Measurements from ENCODE around the gene SEMA6A.

SEMA6A gene

DNA sequence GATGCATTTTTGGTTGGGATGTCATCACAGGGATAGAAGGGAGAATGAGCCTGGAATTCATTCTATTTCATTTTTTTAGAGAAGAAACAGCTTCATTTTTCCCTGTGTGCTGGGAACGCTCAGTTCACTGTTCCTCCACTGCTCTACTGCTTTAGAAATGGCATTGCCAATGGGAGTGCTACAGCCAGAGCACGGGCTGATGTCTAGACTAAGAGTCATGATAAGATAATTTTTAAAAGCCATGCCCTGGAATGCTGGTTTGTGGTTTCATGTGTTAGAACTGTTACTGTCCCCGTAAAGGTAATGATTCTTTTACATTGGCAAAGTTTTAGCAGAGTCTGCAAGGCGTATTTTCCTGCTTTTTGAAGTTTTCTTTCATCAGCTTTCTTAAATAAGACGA is 119.6 kb downstream of the SEMA6A start:
- no peak for DNase-seq

- DNase-seq: no peak
Measured at GRCh38 chr5:116454417-116454927, 120.2 kb downstream of the SEMA6A start.

DNA sequence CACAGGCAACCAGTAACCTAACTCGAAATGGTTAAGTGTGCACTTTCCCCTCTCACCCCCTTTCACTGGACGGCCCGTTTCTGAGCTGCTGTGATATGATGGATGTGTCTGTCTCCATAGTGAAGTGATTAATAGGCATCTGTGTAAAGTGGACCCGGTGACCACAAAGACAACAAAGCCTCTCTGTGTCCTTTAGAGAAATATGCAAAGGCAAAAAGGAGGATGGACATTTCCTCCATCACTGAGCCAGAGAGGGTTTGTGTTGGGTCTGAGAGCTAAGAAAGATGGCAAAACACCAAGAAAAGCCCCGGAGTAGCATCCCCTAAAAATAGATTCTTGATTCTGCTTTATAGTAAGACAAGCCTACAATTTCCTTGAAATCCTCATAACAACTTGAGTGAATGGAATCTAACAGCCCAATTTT is 120.6 kb downstream of the SEMA6A start:
- DNase-seq: no peak

GRCh38 chr5:116452774-116453368 is 121.8 kb downstream of the SEMA6A start:
- no peak for DNase-seq

DNA sequence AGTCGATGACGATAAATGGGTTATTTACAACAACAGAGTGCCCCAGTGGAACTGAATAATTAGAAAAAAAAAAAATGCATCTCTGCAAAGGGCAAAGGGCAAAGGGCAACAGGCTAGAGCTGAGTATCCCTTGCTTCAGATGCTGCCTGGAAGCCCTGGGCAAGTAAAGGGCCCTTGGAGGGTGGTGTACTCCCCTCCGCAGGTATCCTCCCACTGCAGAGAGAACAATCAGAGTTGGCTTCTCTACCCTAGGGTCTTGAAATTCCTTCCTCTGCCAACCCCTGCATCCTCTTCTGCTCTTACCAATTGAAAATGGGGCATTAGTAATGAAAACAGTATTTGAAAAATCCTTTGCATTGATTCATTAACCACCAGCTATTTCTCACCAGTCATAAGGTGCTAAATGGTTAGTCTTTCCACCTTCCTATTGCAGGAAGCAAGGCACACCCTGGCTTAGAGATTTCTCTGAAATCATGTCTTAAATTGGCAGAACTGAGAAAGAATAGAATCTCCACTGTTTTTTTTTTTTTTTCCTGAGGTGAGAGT is 122.6 kb downstream of the SEMA6A start:
- DNase-seq: no peak

- no peak for DNase-seq
Measured at GRCh38 chr5:116451066-116451465, 123.6 kb downstream of the SEMA6A start.

GRCh38 chr5:116449458-116449857 is 125.2 kb downstream of the SEMA6A start:
- no peak for DNase-seq

GRCh38 chr5:116448870-116449427 is 125.7 kb downstream of the SEMA6A start:
- no peak for DNase-seq

DNA sequence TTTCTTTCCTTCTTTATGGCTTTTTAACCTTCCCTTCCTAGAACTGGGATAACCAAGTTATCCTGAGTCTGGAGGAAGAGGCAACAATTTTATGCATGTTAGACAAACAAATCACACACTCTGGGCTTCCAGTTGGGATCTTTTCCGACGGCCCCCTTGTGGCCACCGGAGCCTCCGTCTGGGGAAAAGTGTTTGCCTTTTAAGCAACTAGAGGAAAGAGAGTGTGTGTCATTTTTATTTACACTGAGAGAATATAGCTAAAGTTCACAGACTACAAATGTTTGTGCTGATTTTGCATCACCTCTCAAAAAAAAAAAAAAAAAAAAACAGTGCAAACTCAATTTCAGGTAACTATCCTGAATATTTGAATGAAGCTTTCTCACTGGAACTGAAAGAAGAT is 126.2 kb downstream of the SEMA6A start:
- no peak for DNase-seq

DNA sequence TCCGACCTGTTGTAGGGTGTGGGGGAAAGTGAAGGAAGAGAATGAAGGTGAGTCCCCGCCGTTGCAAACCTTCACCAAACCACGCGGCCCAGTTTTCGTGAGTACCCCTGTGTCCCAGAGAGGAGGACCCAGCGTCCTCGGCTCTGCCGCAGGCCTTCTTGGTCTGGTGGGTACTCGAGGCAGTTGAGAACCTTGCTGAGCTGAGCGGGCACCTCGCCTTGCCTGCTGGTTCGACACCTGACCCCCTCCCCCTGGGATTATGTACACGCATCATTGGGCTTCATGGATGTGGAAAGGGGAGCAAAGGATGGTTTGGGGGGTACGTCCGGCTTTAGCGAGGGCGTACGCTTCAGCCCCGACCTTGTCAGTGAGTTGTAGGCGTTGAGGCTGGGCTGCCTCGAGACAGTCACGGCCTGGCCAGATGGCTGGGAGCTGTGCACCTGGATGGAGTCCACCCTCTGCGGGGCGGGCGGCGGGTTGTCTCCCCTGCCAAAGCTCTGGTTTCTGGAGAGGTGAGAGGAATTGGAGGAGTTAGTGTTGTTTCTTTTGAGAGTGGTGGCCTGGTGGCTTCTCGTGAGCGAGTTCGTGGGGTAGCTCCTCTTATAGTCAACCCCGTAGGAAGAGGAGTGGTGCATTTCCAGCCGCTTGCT is 128.1 kb downstream of the SEMA6A start:
- DNase-seq: no peak

DNA sequence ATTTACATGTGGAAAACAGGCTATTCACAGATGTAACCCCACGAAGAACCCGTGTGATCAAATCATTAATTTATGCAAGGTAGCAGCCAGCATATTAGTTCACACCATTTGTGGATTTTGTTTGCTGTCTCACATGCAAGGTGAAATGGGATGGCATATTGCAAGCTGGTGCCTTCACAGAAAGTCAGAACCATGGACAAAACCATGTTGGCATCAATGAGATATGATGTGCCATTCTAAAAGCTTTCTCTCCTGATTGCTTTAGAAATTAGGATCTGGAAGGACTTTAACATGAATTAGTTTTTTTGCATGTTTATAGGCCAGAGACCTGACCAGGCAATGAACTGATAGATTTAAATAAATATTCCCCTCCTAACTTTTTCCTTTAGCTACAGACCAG is 129.3 kb downstream of the SEMA6A start:
- no peak for DNase-seq

DNA sequence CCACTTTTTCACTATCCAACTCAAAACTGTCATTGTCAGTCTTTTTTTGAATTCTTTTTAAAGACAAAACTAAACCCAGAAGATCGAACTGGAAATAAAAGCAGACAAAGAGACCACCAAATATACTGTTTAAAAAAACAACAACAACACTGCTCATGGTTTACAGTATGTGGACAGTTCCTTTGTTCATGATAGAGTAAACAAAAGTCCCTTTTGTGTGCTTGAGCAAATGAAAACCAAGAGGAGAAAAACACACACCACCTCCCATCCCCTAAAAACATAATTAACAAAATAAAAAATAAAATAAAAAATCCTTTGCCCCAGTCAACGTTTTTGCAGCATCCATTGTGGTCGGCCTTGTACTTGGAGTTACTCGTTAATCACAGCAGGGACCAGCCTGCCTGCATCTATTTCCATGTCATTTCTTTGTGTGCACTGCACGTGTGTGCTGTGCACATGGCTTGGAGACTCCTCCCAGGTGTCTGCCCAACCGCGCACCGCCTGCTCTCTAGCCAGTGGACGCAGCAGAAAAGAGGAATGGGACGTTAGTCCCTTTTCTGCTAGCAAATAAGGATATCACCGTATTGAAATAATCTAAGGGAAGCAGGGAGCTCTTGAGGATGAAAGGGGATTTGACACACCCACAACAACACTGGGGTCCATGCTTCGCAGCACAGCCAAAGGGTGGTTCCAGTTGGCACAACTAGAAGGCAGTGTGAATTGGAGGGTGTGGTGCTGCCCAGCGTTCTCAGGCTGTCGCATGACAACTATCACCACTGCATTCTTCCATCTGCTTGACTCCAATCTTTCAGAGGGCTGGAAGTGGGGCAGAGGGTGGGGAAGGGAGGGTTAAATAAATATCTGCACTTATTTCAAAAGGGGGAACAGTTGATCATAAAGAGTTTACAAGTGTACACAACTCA is 130.0 kb downstream of the SEMA6A start:
- no peak for DNase-seq

DNA sequence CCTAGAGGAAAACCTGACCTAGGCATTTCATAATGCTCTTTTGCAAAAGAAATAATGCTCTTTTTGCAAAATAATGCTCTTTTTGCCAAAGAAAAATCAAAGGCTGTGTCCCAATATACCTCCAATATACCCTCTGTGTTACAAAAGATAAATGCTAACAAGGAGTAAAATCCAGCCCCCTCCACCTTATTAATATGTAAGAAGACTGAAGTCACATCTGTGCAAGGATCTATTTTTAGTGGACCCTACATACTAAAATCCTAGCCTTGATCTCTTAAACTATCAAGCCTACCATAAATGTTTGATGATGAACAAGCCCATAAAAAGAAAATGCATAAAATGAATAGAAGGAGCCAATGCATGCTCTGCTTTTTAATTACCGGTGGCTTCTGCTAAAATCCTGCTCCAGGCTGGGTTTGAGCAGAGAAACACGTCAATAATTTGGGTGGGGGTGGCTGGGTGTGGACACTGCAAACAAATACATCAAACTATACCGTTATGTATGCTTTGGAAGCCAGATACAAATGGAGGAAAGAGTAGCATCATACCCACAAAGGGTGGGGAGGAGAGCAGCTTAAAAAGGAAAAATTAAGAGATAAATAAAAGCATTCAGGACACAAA is 131.6 kb downstream of the SEMA6A start:
- DNase-seq: no peak

GRCh38 chr5:116442095-116442534 is 132.5 kb downstream of the SEMA6A start:
- DNase-seq: no peak

DNA sequence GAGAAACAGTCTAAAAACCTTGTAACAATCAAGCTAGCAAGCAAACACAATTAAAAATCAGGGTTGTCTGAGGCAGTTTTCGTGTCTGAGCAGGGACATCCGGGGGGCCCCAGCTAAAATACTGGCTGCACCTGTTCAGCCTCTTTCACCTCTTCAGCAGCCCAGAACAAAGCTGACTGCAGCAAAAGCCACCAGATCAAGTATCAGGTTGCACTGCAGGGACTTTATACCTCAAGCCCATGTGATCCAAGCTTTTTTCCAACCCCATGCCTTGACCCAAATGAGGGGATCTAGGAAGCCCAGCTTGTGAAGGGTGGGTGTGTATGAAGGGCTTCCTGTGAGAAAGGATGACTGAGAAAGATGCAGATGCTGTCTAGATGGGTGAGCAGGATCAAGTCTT is 133.4 kb downstream of the SEMA6A start:
- DNase-seq: no peak

- DNase-seq: no peak
Measured at GRCh38 chr5:116440457-116441001, 134.1 kb downstream of the SEMA6A start.

GRCh38 chr5:116439905-116440304 is 134.7 kb downstream of the SEMA6A start:
- no peak for DNase-seq

DNA sequence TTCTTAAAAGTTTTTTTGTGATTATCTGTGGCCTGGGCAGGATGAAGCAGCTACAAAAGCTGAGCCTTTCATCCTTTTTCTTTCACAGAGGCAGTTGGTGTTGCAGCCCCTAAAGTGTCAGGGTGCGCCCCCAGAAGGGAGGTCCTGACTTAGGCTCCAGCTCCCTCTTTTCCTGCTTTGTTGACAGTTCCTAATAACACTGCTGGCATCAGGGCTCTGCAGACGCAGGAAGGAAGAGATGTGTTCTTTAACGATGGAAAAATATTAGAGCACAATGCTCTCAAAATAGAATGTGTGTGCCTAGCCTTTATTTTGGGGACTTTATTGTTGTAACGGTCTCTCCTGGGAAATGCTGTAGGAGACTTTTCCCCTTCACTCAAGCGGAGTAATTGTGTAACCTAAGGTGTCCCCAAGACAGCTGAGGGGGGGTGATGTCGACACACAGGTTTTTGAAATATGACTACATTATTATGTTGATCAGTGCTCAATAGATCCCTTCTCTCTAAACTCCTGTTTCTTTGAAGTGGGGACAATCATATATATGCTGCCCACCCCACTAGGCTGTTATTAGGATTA is 135.6 kb downstream of the SEMA6A start:
- no peak for DNase-seq

GRCh38 chr5:116437922-116438578 is 136.6 kb downstream of the SEMA6A start:
- no peak for DNase-seq

- DNase-seq: no peak
Measured at GRCh38 chr5:116437351-116437705, 137.3 kb downstream of the SEMA6A start.

GRCh38 chr5:116436674-116437350 is 137.8 kb downstream of the SEMA6A start:
- no peak for DNase-seq
